GM21529 (cell line): ENCODE results near the gene GSC2.
A peak's percentile ranks its signal among the peaks of the same experiment; 100 is the strongest.

ENCODE experiments used
- ATAC-seq: cut with Tn5 transposase; IDR thresholded peaks from one replicate; pipeline ENCODE4 v1.9.1; 2021; ENCODE audit not compliant: unreplicated experiment

The GSC2 gene, protein sequence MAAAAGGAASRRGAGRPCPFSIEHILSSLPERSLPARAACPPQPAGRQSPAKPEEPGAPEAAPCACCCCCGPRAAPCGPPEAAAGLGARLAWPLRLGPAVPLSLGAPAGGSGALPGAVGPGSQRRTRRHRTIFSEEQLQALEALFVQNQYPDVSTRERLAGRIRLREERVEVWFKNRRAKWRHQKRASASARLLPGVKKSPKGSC

DNA sequence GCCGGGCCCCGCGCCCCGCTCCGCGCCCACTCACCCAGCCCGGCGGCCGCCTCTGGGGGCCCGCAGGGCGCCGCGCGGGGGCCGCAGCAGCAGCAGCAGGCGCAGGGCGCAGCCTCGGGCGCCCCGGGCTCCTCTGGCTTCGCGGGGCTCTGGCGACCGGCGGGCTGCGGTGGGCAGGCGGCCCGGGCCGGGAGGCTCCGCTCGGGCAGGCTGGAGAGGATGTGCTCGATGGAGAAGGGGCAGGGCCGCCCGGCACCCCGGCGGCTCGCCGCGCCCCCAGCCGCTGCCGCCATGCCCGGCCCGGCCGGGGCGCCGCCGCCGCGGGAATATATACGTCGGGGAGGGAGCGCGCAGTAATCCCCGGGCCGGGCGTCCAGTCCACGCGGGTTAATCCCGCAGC lies at the start of gene GSC2:
TSS of gene GSC2 (minus strand) at position 302 of the 400 bp plus-strand sequence. CDS start at position 293, 9 bp downstream.
- ATAC-seq: no peak

- no peak for ATAC-seq
These were observed 49.4 kb upstream of the GSC2 start for GRCh38 chr22:19199479-19199878.

DNA sequence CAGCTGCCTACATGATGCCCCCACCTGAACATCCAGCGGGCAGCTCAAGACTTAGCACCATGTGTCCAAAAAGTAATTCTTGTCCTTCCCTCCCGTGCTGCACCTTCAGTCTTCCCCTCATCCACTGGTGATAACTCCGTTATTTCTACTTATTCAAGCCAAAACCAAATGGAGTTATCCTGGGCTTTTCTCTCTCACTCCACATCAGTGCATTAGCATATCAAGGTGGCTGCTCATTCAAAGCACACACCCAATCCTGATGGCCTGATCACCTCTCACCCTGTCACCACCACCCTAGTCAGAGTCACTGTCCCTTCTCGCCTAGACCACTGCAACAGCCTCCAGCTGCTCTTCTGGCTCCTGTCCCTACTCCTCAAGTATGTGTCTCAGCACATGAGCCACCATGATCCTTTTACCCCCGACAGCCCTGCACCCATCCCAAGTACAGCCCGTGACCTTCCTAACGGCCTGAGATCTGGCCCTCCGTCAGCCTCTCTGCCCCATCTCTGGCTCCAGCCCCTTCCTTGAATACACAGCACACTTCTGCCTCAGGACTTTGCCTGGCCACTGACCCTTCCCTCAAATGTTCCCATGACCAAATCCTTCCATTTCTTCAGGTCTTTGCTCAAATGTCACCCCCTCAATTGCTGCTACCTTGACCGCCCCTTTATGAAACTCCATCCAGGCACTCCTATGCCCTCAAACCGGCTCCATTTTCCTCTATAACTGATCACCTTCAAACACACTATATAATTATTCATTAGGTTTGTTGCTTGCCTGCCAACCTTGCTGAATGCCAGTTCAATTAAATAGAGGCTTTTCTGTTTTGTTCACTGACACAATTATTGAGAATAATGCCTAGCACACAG lies 48.1 kb upstream of the GSC2 start:
- no peak for ATAC-seq

DNA sequence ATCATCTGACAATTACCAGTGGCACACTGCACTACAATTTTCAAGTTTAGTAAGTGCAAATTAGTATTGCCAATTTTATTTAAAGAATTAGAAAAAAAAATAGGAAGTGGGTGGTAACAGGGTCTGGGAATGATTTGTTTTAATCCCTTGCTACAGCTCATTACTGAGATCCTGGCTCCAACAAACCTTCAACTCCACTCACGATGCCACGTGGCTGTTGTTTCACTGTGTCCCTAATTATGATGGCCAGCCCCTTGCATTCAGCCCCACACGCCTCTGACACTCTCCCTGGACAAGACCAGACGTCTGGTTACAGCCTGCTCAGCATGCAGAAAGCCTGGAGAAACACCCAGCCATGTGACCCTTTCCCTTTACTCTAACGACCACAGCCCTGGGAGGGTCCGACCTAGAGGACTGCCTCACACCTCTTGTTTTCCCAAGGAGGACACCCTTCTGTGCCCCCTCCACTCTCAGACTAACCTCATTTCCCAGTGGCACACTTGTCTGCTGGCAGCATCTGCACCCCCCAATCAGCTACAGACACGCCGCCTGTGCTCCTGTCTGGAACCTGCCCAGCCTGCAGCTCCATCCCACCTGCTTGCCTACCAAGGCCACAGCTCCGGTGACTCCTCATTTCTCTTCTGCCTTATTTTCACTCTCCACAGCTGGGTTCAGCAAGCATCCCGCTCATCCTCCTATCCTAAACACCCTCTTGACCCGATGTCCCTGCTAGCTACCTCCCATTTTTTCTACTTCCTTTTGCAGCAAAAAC lies 46.9 kb upstream of the GSC2 start:
- ATAC-seq: no peak

DNA sequence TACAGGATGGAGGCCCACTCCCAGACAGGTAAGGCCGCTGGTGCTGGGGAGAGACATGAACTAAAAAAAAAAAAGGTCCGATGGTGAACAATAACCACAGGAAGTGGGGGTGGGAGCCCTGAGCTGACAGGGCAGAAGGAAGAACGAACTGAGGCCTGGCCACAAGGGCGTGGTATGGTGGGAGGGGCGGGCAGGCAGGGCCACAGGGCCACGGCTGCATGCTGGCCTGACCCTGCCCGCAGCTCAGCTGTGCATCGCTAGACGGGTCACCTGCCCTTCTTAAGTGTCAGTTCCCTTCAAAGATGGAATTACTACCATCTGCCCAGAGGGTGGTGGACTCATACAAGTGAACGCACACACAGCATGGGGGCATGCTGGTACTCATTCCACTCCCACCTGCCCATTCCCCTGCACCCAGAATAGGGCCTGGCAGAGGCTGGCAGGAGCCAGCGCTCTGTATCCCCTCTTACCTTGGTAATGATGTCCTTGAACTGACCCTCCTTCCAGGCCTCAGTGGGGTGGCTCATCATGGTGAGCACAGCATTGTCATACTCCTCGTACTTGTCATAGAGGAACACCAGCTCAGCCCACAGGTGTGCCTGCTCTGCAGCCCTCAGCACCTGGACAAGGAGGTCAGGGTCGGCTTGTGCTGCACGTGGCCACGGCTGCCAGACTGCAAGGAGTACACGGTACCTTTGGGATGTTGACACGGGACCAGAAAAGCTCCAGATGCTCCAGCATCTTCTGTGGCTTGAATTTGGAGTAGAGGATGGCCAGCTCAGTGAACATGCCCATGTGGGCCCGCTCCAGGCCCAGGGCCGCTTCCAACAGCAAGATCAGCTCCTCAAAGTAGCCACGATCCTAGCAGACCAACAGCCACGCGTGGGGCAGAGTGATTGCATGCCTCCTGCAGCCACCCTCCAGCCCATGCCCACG lies 46.0 kb upstream of the GSC2 start:
- no peak for ATAC-seq

DNA sequence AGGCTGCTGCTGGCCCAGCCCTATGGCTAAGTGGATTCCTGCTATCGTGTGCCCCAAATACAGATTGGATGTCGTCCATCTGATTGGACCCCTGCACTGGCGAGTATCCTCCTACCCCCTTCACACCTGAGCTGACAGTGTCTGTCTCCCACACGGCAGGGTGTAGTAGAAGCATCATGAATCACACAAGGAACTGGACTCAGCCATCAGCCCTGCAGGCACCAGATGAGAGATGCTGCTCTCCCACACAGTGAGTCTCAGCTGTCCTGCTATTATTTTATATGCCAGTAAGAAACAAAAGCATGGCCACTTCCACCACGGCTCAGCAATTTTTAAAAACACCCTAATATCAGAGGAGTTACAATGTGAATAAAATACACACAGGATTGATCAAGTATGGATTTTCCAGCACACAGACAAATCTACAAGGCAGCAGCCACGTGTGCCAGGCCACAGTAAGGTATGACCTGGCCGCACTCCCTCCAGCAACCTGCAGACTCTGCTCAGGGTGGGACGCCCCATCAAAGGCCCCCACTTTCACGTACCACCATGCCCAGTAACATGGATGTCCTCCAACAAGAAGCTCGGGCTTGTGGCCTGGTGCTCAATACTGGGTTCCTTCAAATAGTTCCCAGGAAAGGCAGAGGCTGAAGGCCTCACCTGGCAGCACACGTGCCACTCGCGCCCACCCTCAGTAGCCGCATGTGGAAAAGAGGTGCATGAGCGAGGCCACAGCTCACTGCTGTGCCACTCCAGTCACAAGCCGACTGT lies 44.9 kb upstream of the GSC2 start:
- ATAC-seq: no peak

GRCh38 chr22:19193879-19194278 lies 43.8 kb upstream of the GSC2 start:
- ATAC-seq: no peak

- ATAC-seq: no peak
These were observed 37.8 kb upstream of the GSC2 start for GRCh38 chr22:19187716-19188563.

DNA sequence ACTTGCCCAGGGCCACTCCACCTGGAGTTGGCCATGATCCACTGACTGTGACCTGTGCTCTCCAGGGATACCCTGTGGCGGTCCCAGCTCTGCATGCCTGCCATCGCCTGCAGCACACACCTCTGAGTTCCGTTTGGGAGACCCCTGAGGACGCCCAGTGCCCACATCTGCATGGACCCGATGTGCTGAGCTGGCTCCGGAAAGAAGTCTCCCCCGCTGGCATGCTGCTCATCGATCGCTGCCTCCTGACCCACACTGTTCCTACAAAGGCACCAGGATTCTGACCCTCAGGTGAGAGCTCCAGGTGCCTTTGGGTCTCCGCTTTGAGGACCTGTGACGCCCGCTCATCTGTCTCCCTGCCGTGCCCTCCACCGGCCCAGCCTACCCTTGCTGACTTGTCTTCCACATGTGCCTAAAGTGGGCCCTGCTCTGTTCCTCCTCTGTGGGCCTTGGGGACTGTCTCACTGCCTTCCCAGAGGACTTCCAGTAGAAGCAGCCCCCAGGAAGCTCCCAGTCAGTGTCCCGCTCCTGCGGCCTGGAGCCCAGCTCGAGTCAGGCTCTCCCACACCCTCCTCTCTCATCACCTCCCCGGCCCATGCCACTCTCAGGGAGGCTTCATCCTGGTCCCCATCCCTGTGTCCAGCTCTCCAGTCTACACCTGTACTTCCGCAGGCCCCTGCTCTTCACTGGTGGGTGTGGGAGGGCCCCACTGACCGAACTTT lies 34.3 kb upstream of the GSC2 start:
- ATAC-seq: no peak

GRCh38 chr22:19183216-19183615 lies 33.1 kb upstream of the GSC2 start:
- ATAC-seq: no peak

DNA sequence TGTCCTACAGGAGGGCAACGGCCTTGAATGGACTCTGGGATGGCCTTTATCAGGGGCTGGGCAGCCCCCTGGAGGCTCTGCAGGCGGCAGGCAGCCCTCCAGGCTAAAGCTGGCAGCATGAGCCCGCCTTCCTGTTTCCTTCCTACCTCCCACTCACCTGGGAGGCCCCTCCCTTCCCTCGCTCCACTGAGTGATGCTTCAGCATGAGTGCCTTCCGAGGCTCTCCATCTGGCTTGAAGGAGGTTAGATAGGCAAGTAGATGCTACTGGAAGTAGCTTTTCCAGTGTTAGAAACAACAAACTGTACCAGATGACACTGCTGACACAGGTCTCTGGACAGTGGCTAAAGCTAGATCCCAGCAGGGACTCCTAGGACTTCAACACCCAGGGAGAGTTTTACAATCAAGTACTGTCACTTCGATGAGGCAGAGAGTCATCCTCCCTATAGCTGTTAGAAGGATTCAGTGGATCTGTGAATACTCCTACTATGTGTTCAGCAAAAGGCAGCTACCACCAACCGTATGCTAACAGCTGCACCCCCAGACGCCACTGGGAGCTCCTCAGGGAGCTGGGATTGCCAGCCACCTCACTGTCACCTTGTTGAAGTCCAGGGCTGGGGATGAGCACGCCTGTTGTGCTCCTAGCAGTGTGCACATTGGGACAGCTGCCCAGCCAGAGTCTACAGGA lies 32.5 kb upstream of the GSC2 start:
- ATAC-seq: no peak

- ATAC-seq: no peak
These were observed 31.8 kb upstream of the GSC2 start for GRCh38 chr22:19181786-19182471.

- ATAC-seq: no peak
These were observed 30.8 kb upstream of the GSC2 start for GRCh38 chr22:19180740-19181410.

GRCh38 chr22:19180234-19180633 lies 30.1 kb upstream of the GSC2 start:
- no peak for ATAC-seq

DNA sequence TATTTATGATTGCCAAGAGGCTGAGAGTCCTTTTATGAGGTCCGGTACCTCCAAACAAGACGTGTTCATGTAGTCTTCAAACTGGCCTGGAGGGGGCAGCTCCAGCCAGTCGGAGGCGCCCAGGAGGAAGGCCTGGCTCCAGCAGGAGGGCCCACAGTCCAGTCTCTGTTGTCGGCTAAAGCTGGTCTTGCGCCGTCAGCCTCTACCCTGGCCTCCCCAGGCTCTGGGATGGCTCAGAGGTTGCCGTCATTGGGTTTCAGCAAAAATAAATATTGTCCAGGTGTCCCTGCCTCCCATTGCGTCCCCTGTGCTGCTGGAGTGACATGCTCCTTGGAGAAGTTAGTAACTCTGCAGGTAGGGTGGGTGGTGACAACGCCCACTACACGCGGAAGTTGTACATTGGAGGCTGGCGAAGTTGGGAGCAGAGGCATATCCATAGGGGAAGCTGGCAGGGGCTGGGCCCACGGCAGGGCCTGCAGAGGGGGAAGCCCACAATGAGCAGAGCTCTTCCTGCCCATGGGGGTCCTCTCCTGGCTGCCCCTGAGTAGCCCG lies 29.5 kb upstream of the GSC2 start:
- peak; percentile 48 for ATAC-seq
